Loucy (cell line): Measurements from ENCODE around the gene ITGA2.

Experiments
- H2AFZ ChIP-seq: fragments of 200-600 bp; sonication (generic); 2 replicates; pipeline ENCODE4 v1.6.0; 2016; ENCODE audit warnings: antibody characterized with exemption, mild to moderate bottlenecking, low read length, moderate library complexity
- H3F3A ChIP-seq: fragments of 200-600 bp; 2 replicates; pipeline ENCODE4 v1.6.0; 2016; ENCODE audit warnings: antibody characterized with exemption, low read depth, mild to moderate bottlenecking
- H3K27me3 ChIP-seq: fragments of 200-600 bp; sonication (generic); 2 replicates; pipeline ENCODE4 v1.6.1; 2014; ENCODE audit warnings: low read length, mild to moderate bottlenecking; ENCODE audit not compliant: insufficient read depth, poor library complexity, severe bottlenecking
- H3K36me3 ChIP-seq: fragments of 200-600 bp; sonication (generic); 2 replicates; pipeline ENCODE4 v1.6.1; 2016; ENCODE audit warnings: low read length; ENCODE audit not compliant: insufficient read depth
- H3K4me1 ChIP-seq: fragments of 200-600 bp; sonication (generic); 2 replicates; pipeline ENCODE4 v1.5.1; 2014; ENCODE audit warnings: low read length, mild to moderate bottlenecking; ENCODE audit not compliant: insufficient read depth, poor library complexity, severe bottlenecking
- H3K4me2 ChIP-seq: fragments of 200-600 bp; sonication (generic); 2 replicates; pipeline ENCODE4 v1.6.0; 2014; ENCODE audit warnings: antibody characterized with exemption, low read length, low read depth, mild to moderate bottlenecking; ENCODE audit not compliant: poor library complexity, severe bottlenecking
- H3K4me3 ChIP-seq: fragments of 200-600 bp; sonication (generic); 2 replicates; pipeline ENCODE4 v1.5.1; 2014; ENCODE audit warnings: low read length, mild to moderate bottlenecking, mixed read lengths; ENCODE audit not compliant: poor library complexity, severe bottlenecking
- H3K79me2 ChIP-seq: fragments of 200-600 bp; sonication (generic); 2 replicates; pipeline ENCODE4 v1.6.1; 2014; ENCODE audit warnings: low read length; ENCODE audit not compliant: insufficient read depth
- H3K9ac ChIP-seq: fragments of 200-600 bp; sonication (generic); 2 replicates; pipeline ENCODE4 v1.6.0; 2014; ENCODE audit warnings: mild to moderate bottlenecking, low read depth, low read length, moderate library complexity; ENCODE audit not compliant: poor library complexity, severe bottlenecking
- H3K9me2 ChIP-seq: fragments of 200-600 bp; sonication (generic); replicated peaks from 2 replicates; pipeline ENCODE4 v1.6.1; 2016; ENCODE audit warnings: low read depth, low read length, mixed read lengths
- H3K9me3 ChIP-seq: fragments of 200-600 bp; sonication (generic); 2 replicates; pipeline ENCODE4 v1.6.1; 2014; ENCODE audit warnings: mild to moderate bottlenecking, antibody characterized with exemption, low read length, low read depth; ENCODE audit not compliant: insufficient read depth
- H4K20me1 ChIP-seq: fragments of 200-600 bp; sonication (generic); 2 replicates; pipeline ENCODE4 v1.6.0; 2014; ENCODE audit warnings: antibody characterized with exemption, low read length, mild to moderate bottlenecking; ENCODE audit not compliant: insufficient read depth, poor library complexity, severe bottlenecking
- EZH2phosphoT487 ChIP-seq: fragments of 200-600 bp; IDR thresholded peaks from 2 replicates; pipeline ENCODE4 v1.6.1; 2018; ENCODE audit warnings: antibody characterized with exemption, mild to moderate bottlenecking, moderate library complexity, borderline replicate concordance
- TF ChIP-seq, protein P1 (sequence below): fragments of 200-600 bp; sonication (generic); conservative IDR thresholded peaks from 2 replicates; pipeline ENCODE4 v1.5.1; 2014; ENCODE audit warnings: mild to moderate bottlenecking, antibody characterized with exemption, low read length

ITGA2 gene

DNA sequence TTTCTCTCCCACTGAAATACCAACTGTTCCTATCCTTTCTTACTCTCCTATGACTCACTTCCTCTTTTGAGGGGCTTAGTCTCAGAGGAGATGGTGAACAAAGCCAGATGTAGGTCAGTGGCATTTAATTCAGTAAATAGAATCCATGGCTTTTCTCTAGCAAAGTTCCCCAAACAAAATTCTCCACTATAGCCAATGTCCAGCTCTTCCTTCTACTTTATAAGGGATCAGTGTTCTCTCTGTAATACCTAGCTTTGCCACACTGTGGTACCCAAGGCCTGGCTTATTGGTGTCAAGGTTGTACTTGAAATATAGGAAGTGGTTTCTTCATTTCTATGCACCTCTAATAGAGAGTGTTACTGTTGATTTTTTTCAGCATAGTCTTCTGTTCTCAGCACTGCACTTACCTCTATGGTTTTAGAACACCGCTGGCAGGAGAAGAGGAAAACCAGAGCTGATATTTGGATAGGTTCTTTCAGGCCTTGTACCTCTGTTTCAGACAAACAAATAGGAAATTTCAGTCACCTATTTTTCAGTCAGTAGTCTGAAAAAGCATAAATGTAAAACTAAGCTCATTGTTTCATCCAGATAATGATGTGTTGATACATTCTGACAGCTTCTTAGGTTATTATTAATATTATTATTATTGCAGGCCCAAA is 40.6 kb upstream of the ITGA2 start:
- H3K79me2 ChIP-seq = no peaks in the 10 kb centered on the region
- H4K20me1 ChIP-seq = no peaks in the 10 kb centered on the region
- no peak for TF ChIP-seq EZH2phosphoT487
- TF ChIP-seq, protein P1, sequence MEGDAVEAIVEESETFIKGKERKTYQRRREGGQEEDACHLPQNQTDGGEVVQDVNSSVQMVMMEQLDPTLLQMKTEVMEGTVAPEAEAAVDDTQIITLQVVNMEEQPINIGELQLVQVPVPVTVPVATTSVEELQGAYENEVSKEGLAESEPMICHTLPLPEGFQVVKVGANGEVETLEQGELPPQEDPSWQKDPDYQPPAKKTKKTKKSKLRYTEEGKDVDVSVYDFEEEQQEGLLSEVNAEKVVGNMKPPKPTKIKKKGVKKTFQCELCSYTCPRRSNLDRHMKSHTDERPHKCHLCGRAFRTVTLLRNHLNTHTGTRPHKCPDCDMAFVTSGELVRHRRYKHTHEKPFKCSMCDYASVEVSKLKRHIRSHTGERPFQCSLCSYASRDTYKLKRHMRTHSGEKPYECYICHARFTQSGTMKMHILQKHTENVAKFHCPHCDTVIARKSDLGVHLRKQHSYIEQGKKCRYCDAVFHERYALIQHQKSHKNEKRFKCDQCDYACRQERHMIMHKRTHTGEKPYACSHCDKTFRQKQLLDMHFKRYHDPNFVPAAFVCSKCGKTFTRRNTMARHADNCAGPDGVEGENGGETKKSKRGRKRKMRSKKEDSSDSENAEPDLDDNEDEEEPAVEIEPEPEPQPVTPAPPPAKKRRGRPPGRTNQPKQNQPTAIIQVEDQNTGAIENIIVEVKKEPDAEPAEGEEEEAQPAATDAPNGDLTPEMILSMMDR = peak; percentile 96
- H3K4me2 ChIP-seq = no peak overlapping the region
- no peaks in the 10 kb centered on the region for H3K9me2 ChIP-seq
- H3K36me3 ChIP-seq = no peaks in the 10 kb centered on the region
- H3K27me3 ChIP-seq = no peaks in the 10 kb centered on the region
- peak overlapping the region; percentile 78 for H2AFZ ChIP-seq
- H3F3A ChIP-seq = no peaks in the 10 kb centered on the region
- no peak overlapping the region for H3K4me3 ChIP-seq
- H3K9me3 ChIP-seq = no peaks in the 10 kb centered on the region
- peaks cover 22% of the 10 kb centered on the region for H3K4me1 ChIP-seq
- H3K9ac ChIP-seq = no peak overlapping the region

DNA sequence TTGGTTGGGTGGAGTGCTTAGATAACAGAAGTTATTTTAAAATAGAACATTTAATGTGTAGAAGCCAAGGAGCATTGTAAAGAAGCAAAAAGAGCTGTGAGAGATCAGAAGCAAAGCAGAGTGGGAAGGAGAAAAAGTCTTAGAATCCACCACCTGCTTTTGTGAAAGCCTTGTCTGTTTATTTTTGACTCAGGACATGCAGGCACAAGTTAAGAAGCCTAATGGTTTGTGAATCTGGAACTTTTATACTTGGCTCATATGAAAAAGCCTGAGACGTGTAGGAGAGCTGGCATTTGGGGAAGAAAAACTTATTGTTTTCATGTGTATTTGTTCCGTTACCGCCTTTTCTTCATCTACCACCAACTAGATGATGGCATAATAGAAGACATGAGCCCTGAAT is 38.5 kb upstream of the ITGA2 start:
- H3K79me2 ChIP-seq = no peaks in the 10 kb centered on the region
- no peaks in the 10 kb centered on the region for H3K36me3 ChIP-seq
- no peaks in the 10 kb centered on the region for H3F3A ChIP-seq
- H3K4me2 ChIP-seq = no peak overlapping the region
- TF ChIP-seq, protein P1 = no peak
- no peak for TF ChIP-seq EZH2phosphoT487
- H3K9me2 ChIP-seq = no peaks in the 10 kb centered on the region
- H3K4me1 ChIP-seq = peaks cover 10% of the 10 kb centered on the region
- H3K9ac ChIP-seq = no peak overlapping the region
- H3K4me3 ChIP-seq = no peak overlapping the region
- no peaks in the 10 kb centered on the region for H4K20me1 ChIP-seq
- no peaks in the 10 kb centered on the region for H3K9me3 ChIP-seq
- peak overlapping the region; percentile 2; the same call in 1 of the 2 replicates for H2AFZ ChIP-seq
- H3K27me3 ChIP-seq = no peaks in the 10 kb centered on the region

DNA sequence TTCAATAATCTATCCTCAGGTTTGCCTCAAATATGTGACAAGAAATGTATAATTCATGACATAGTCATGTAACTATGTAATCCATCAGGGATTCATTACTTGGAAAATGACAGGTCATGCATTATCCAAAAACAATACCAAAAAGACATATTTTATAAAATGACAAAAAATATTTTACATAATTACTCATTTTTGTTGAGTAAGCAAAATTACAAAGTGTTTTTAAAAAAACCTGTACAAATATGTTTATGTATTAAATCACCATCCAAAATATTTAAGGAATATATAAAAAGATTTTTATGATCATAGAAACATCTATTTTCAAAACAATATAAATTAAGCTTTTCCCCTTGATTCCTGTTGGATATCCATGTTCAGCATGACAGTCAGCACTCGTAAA is 36.7 kb upstream of the ITGA2 start:
- TF ChIP-seq, protein P1 = no peak
- TF ChIP-seq EZH2phosphoT487 = no peak
- no peaks in the 10 kb centered on the region for H4K20me1 ChIP-seq
- no peaks in the 10 kb centered on the region for H3K9me3 ChIP-seq
- H3K4me1 ChIP-seq = peaks cover 5% of the 10 kb centered on the region
- H3K9me2 ChIP-seq = no peaks in the 10 kb centered on the region
- H3K79me2 ChIP-seq = no peaks in the 10 kb centered on the region
- H3K36me3 ChIP-seq = no peaks in the 10 kb centered on the region
- H3K4me2 ChIP-seq = no peak overlapping the region
- H3K27me3 ChIP-seq = no peaks in the 10 kb centered on the region
- no peak overlapping the region for H3K9ac ChIP-seq
- no peaks in the 10 kb centered on the region for H3F3A ChIP-seq
- H3K4me3 ChIP-seq = no peak overlapping the region
- H2AFZ ChIP-seq = no peak overlapping the region
